ENCODE measurements around the gene C1orf198.

Gene C1orf198

DNA sequence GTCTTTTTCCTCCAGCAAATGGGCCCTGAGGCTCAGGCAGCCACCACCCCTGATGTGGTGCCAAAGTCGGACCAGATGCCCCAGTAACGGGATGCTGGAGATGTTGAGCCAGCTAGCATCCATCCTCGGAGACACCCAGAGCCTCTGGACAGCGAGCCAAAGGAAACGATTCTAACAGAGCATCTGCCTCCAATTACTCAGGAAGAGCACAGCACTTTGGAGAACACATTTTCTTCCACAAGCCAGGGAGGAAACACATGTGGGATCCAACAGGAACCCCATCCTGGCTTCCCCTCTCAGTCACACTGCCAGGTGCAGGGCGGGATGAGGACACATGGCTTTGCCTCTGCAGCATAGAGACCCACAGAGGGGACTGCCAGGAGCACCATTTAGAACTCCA lies 44.9 kb downstream of the C1orf198 start:
- Histone ChIP-seq H3K27ac (ENCODE audit: low read depth, low read length, poor library complexity, severe bottlenecking) (no peak overlapping the region), H3K27me3 (ENCODE audit: insufficient read depth, low read length) (no peaks in the 10 kb centered on the region), H3K9me3 (ENCODE audit: low read length) (no peaks in the 10 kb centered on the region), H3K4me1 (ENCODE audit: insufficient read depth, low read length, severe bottlenecking) (no peaks in the 10 kb centered on the region), H2AFZ (ENCODE audit: low read length) (no peak overlapping the region), H3K4me3 (ENCODE audit: low read depth, low read length, poor library complexity, severe bottlenecking) (no peak overlapping the region), H3K9me2 (ENCODE audit: low read depth, low read length) (no peaks in the 10 kb centered on the region), H3K9ac (ENCODE audit: low read length) (no peak overlapping the region), H3K36me3 (ENCODE audit: insufficient read depth, low read length) (no peaks in the 10 kb centered on the region), H3K79me2 (ENCODE audit: insufficient read depth, low read length) (no peaks in the 10 kb centered on the region), H3K4me2 (ENCODE audit: low read length) (no peak overlapping the region), H3F3A (ENCODE audit: insufficient read depth, low read length) (no peaks in the 10 kb centered on the region), H4K20me1 (ENCODE audit: insufficient read depth, low read length) (no peaks in the 10 kb centered on the region)
- TF ChIP-seq EZH2 (IDR thresholded peaks at IDR 0.05; ENCODE audit: borderline replicate concordance, low read length): no peak
- TF ChIP-seq, protein P1, sequence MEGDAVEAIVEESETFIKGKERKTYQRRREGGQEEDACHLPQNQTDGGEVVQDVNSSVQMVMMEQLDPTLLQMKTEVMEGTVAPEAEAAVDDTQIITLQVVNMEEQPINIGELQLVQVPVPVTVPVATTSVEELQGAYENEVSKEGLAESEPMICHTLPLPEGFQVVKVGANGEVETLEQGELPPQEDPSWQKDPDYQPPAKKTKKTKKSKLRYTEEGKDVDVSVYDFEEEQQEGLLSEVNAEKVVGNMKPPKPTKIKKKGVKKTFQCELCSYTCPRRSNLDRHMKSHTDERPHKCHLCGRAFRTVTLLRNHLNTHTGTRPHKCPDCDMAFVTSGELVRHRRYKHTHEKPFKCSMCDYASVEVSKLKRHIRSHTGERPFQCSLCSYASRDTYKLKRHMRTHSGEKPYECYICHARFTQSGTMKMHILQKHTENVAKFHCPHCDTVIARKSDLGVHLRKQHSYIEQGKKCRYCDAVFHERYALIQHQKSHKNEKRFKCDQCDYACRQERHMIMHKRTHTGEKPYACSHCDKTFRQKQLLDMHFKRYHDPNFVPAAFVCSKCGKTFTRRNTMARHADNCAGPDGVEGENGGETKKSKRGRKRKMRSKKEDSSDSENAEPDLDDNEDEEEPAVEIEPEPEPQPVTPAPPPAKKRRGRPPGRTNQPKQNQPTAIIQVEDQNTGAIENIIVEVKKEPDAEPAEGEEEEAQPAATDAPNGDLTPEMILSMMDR (IDR thresholded peaks at IDR 0.05; ENCODE audit: low read length): no peak

DNA sequence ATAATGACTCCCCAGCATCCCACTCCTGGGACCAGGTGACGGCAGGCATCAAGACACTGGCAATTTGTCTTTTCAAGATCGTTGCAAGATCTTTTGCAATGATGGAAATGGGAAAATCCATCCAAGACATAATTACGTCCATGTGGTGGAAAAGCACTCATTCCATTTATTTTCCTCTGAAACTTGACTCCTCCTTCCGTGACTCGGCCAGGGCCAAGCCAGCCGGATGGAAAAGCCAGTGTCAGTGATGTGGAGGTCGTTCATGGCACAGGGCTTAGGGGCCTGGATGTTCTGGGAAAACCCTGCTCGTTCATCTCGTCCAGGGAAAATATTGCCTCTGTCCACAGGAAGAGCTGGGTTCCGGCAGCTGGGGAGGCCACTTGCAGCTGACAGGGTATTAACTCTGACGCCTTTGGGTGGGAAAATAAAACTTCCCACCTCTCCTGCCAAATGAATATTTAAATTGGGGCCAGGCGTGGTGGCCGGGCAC lies 46.2 kb downstream of the C1orf198 start:
- H4K20me1 ChIP-seq (ENCODE audit: insufficient read depth, low read length): no peaks in the 10 kb centered on the region
- no peaks in the 10 kb centered on the region for H3K79me2 ChIP-seq (ENCODE audit: insufficient read depth, low read length)
- no peaks in the 10 kb centered on the region for H3K4me1 ChIP-seq (ENCODE audit: insufficient read depth, low read length, severe bottlenecking)
- H3K27ac ChIP-seq (ENCODE audit: low read depth, low read length, poor library complexity, severe bottlenecking): no peak overlapping the region
- H3K9ac ChIP-seq (ENCODE audit: low read length): no peak overlapping the region
- H3K9me3 ChIP-seq (ENCODE audit: low read length): no peaks in the 10 kb centered on the region
- H3F3A ChIP-seq (ENCODE audit: insufficient read depth, low read length): no peaks in the 10 kb centered on the region
- H3K4me2 ChIP-seq (ENCODE audit: low read length): no peak overlapping the region
- H2AFZ ChIP-seq (ENCODE audit: low read length): no peak overlapping the region
- no peak overlapping the region for H3K4me3 ChIP-seq (ENCODE audit: low read depth, low read length, poor library complexity, severe bottlenecking)
- H3K9me2 ChIP-seq (ENCODE audit: low read depth, low read length): no peaks in the 10 kb centered on the region
- no peaks in the 10 kb centered on the region for H3K36me3 ChIP-seq (ENCODE audit: insufficient read depth, low read length)
- TF ChIP-seq, protein P1 (IDR thresholded peaks at IDR 0.05; ENCODE audit: low read length): no peak
- no peak for TF ChIP-seq EZH2 (IDR thresholded peaks at IDR 0.05; ENCODE audit: borderline replicate concordance, low read length)
- no peaks in the 10 kb centered on the region for H3K27me3 ChIP-seq (ENCODE audit: insufficient read depth, low read length)

DNA sequence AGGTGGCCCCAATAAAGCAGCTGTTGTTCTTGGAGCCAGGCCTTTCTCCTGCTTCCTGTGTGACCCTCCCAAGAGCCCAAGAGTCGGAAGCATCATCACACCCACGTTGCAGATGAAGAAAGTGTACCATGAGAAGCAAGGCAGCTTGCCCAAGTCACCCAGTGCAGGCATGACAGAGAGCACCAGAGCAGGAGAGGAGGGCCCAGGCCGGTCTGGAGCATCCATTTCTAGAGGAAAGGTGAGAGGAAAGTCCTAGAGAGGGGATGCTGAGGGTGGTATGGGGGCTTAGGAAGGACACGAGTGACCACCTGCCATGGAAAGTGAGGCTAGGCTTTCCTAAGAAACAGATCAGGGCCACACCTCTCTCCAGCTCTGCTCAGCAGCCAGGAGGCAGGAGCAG lies 47.0 kb downstream of the C1orf198 start:
- no peak overlapping the region for H3K4me2 ChIP-seq (ENCODE audit: low read length)
- no peak overlapping the region for H3K9ac ChIP-seq (ENCODE audit: low read length)
- no peaks in the 10 kb centered on the region for H3K36me3 ChIP-seq (ENCODE audit: insufficient read depth, low read length)
- H3K4me3 ChIP-seq (ENCODE audit: low read depth, low read length, poor library complexity, severe bottlenecking): no peak overlapping the region
- H3K9me3 ChIP-seq (ENCODE audit: low read length): no peaks in the 10 kb centered on the region
- H3K27ac ChIP-seq (ENCODE audit: low read depth, low read length, poor library complexity, severe bottlenecking): no peak overlapping the region
- no peak for TF ChIP-seq EZH2 (IDR thresholded peaks at IDR 0.05; ENCODE audit: borderline replicate concordance, low read length)
- TF ChIP-seq, protein P1 (IDR thresholded peaks at IDR 0.05; ENCODE audit: low read length): no peak
- H3K79me2 ChIP-seq (ENCODE audit: insufficient read depth, low read length): no peaks in the 10 kb centered on the region
- H3K27me3 ChIP-seq (ENCODE audit: insufficient read depth, low read length): no peaks in the 10 kb centered on the region
- H3K4me1 ChIP-seq (ENCODE audit: insufficient read depth, low read length, severe bottlenecking): no peaks in the 10 kb centered on the region
- no peaks in the 10 kb centered on the region for H3F3A ChIP-seq (ENCODE audit: insufficient read depth, low read length)
- H2AFZ ChIP-seq (ENCODE audit: low read length): no peak overlapping the region
- no peaks in the 10 kb centered on the region for H4K20me1 ChIP-seq (ENCODE audit: insufficient read depth, low read length)
- no peaks in the 10 kb centered on the region for H3K9me2 ChIP-seq (ENCODE audit: low read depth, low read length)

All from OCI-LY1 (cell line).